GM19324 (cell line): Measurements from ENCODE around the gene GRIN2B.

ENCODE experiments used
- ATAC-seq: cut with Tn5 transposase; IDR thresholded peaks from one replicate; pipeline ENCODE4 v1.9.1; 2021; ENCODE audit warnings: mild to moderate bottlenecking, moderate library complexity; ENCODE audit not compliant: unreplicated experiment, low FRiP score

Gene GRIN2B

DNA sequence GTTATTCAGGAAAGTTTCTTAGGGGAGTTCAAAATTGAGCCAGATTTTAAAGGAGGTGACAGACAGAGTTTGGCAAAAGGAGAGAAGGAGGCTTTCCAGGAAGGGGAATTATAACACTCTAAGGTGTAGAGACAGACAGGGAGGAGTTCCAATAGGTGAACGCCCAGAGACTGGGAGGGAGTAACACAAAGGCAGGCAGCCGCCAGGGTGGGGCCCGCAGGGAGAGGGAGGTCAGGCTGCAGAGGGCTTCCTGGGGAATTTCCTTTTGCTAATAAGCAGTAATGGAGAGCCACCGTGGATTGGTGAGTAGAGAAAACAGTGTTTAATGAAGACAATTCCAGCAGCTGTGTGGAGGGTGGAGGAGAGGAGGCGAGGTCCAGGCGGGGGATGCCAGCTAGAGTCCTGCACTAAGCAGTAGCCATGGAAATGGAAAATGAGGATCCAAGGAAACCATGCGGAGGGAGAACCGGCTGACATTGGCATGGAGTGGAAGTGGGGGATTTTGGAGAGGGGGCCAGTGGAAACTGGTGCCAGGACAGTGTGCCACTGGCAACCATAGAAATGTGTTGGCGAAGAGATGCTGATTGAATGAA, 22.2 kb downstream of the GRIN2B start:
- no peak for ATAC-seq

- ATAC-seq, result no peak
Observed at GRCh38 chr12:13957576-13957975, 23.8 kb downstream of the GRIN2B start.

DNA sequence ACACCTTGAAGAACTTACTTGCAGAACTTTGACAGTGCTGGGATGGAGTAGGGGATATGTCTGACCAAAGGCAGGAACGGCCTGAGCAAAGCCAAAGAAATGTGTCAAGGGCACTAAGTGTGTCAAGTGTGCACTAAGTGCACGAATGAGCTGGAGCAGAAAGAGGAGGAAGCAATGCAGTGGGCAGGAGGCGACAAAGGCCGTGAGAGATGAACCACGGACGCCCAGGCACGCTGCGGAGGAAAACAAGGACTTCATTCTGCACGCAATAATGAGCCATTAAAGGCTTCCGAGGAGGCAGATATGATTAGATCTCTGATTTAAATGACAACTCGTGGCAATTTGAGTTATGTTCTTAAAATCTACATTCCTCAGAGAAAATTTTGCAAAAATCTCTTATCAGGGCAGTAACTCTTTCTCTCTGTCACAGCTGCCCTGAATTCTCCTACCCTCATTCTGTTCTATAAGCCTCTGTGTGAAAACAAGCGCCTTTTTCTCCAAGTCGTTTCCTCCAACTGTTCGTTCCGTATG, 25.3 kb downstream of the GRIN2B start:
- no peak for ATAC-seq

GRCh38 chr12:13952096-13952495, 29.3 kb downstream of the GRIN2B start:
- no peak for ATAC-seq

- no peak for ATAC-seq
Observed at GRCh38 chr12:13950502-13950901, 30.9 kb downstream of the GRIN2B start.

GRCh38 chr12:13948621-13949020, 32.8 kb downstream of the GRIN2B start:
- no peak for ATAC-seq

DNA sequence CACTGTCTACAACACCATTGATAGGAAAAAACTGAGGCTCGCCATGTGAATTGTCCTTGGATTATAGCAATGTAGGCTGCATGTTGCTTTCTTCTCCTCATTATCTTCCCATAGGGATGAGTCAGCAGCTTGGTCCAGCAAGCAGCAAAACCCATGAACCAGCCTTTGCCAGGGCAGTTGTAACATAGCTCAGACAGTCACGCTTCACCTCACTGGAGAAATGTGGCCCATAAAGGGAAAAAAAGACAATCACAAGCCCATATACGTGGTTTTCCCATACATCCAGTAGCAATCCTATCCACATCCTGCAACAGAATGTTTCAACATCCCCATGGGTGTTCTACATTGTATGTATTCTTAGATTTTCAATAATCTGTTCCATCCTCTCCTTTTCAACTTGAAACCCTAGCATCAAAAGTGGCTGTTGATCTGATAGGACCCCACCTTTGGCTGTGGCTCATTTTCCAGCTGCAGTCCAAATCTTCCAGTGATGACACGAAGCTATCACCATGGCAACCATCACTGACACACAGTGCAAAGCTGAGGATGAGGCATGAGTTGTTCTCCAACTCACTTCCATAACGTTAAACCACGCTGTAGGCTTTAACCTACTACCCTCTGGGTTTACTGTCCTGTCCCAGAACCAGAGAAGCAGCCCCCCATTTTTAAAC, 34.0 kb downstream of the GRIN2B start:
- no peak for ATAC-seq

DNA sequence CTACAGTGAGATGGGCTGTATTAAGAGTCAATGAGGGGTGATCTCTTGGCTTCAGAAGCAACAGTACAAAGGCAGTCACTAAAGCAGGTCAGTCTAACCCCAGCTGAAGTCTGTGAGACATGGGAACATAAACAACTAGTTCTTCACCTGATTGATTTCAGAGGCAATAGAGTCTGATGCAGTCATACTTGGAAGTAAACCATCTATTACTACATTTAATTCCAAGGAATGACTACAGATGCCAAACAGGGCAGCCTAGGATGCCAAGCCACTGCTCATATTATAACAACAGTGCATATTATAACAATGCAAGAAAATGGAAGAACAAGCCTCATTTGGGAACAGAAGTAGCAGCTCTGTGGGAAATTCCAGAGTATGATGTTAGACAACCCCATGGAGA, 35.8 kb downstream of the GRIN2B start:
- ATAC-seq, result no peak

DNA sequence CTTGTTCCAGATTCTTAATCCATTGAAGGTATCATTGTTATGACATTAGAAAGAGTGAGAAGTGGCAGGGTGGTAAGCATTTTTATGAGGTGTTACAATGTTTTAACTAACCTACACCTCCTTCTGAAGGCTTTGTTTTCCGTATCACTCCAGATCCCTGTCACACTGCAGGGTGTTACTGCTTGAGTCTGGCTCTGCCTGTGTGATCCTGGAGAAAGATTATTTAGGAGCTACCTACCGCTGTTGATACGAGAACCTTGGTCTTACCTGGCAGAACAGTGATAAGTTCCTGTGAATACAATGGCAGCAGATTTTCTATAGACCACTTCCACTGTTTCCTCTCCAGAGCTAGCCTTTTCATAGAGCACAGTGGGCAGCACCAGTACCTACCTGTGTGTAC, 36.2 kb downstream of the GRIN2B start:
- no peak for ATAC-seq

DNA sequence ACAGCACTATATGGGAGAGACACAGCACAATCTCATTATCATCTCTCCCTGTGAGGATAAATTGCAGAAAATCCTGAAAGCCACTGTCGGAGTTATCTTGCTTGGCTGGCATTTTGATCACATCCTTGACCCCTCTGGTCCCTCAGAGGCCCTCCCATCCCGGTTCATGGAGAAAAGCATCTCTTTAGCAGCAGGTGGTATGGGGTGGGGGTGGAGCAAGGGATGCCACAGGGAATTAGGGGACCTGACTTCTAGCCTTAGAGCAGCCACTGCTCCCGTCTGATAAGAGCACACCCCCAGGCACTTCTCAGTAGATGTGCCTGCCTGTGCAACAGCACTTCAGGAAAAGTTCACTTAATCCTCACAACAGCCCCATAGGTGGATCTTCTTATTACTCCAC, 38.6 kb downstream of the GRIN2B start:
- ATAC-seq, result no peak

DNA sequence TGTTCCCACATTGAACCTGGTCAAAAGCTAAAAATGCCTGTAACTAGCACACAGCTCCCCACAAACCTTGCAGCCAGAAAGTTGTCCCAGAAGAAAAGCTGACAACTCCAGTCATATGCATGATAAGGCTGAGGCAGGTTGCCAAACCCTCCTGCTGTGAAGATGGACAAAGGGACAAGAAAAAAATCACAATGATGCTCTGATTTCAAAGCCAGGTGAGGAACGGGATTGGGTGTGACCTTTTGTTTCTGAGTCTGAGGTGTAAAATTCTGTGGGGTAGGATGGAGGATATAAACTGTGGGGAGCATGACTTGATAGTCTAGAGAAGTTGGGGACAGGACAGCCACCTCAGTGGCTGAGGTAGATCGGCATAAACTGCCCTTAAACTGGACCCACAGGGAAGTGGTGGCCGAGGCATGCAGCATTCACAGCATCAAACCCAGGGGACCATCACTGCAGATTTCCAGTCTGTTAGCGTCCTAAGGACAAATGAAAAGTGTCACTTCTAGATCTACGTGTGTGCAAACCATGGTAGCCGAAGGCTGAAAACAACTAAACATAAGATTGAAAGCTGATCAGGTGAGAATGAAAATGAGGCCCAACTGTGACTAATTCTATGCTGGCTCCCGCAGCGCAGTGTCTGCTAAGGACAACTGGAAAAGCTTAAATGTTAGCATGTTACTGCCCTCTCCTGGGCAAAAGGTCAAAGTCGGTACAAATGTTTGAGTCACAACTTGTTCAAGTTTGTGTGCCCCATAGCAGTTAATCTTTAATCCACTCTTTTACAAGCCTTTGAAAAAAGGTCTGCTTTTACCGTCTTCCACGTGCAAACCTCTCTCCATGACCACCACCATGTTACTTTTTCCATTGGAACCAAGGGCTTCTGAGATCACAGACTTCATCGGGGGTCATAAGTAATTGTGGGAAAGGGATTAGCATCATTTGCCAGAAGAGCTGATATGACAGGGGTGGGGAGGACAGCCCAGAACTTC, 39.8 kb downstream of the GRIN2B start:
- peak; percentile 60 for ATAC-seq

DNA sequence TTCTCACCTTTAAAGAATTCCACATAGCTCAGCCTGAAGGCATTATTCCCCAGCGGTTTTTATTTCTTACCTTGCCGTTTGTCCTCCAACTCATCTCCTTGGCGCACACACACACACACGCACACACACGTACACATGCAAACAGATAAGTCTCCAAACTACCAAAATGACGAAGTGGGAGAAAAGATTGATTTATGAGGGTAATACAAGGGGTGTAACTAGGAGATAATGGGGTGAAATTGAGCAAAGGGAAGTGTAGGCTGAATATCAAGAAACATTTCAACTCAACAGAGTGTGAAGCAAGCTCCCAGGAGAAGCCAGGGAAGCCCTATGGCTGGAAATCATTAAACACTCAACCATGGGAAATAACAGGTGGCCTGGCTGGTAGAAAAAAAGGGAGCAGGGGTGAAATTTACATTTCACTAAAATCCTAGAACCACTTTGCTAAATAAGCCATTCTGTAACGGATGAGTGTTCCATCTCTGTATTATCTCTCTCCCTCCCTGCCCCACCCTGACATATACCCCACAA, 41.0 kb downstream of the GRIN2B start:
- no peak for ATAC-seq

GRCh38 chr12:13937735-13938134, 43.7 kb downstream of the GRIN2B start:
- ATAC-seq, result no peak

DNA sequence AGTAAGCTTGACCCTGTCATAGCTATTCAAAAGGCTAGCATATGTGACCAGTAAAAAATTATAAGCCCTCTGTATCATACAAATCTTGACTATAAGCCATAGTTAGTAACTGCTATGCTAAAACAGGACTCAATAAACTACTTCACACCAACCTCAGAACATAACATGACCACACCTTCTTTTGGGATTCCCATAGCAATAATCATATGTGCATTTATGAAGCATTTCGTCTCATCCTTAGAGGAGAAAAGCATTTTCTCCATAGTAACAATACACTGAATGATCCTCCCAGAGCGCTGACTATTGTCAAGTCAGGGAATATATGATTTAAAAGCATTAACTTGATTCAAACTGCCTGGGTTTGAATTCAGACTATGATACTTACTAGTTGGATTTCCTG, 46.2 kb downstream of the GRIN2B start:
- ATAC-seq, result no peak
